Measurements from ENCODE around the gene GNA14. TPM values are rescaled to one million over a fixed set of nuclear protein-coding genes. Genes with fewer than 3 reads are reported as not detected.

The GNA14 gene
- total and polyA plus RNA-seq, 2 experiments from 2014 or later = 3.9 to 10.5 TPM

- Histone ChIP-seq H3F3A (replicated peaks; ENCODE audit: low read depth) (no peaks in the 10 kb centered on the region), H3K4me2 (no peak overlapping the region), H3K9me2 (ENCODE audit: insufficient read depth) (0 out of 2 replicates have a peak, but pooled peaks cover 8% of the 10 kb centered on the region), H3K4me3 (no peak overlapping the region), H3K4me1 (ENCODE audit: insufficient read depth) (0 out of 2 replicates have a peak, but pooled peaks cover 7% of the 10 kb centered on the region), H4K20me1 (replicated peaks; ENCODE audit: insufficient read depth) (no peaks in the 10 kb centered on the region), H3K79me2 (replicated peaks; ENCODE audit: insufficient read depth) (no peaks in the 10 kb centered on the region), H2AFZ (no peak overlapping the region), H3K27ac (ENCODE audit: low read depth) (no peak overlapping the region), H3K27me3 (ENCODE audit: insufficient read depth) (no peaks in the 10 kb centered on the region), H3K36me3 (ENCODE audit: insufficient read depth) (peaks cover 3% of the 10 kb centered on the region; the same call in 1 of the 2 replicates)
- TF ChIP-seq POLR2AphosphoS5 (IDR thresholded peaks at IDR 0.05; ENCODE audit: low read depth) (no peak), ZNF331 (CRISPR knock-in tag; IDR thresholded peaks at IDR 0.05; ENCODE audit: low read depth) (no peak), EZH2phosphoT487 (IDR thresholded peaks at IDR 0.05; ENCODE audit: unreplicated experiment) (no peak), ZNF114 (CRISPR knock-in tag; IDR thresholded peaks at IDR 0.05) (no peak), CREB1 (CRISPR knock-in tag; IDR thresholded peaks at IDR 0.05; ENCODE audit: low read depth) (no peak), CTCF (conservative IDR thresholded peaks at IDR 0.05; ENCODE audit: low read depth in 2 of 2) (no peak), STAT1 (IDR thresholded peaks at IDR 0.05; ENCODE audit: unreplicated experiment) (no peak), EZH2 (IDR thresholded peaks at IDR 0.05; ENCODE audit: low read depth, unreplicated experiment) (no peak), JUNB (IDR thresholded peaks at IDR 0.05; ENCODE audit: unreplicated experiment) (no peak), REST (IDR thresholded peaks at IDR 0.05; ENCODE audit: unreplicated experiment) (no peak), NANOG (IDR thresholded peaks at IDR 0.05; ENCODE audit: borderline replicate concordance) (no peak)
- TF ChIP-seq, protein P1, sequence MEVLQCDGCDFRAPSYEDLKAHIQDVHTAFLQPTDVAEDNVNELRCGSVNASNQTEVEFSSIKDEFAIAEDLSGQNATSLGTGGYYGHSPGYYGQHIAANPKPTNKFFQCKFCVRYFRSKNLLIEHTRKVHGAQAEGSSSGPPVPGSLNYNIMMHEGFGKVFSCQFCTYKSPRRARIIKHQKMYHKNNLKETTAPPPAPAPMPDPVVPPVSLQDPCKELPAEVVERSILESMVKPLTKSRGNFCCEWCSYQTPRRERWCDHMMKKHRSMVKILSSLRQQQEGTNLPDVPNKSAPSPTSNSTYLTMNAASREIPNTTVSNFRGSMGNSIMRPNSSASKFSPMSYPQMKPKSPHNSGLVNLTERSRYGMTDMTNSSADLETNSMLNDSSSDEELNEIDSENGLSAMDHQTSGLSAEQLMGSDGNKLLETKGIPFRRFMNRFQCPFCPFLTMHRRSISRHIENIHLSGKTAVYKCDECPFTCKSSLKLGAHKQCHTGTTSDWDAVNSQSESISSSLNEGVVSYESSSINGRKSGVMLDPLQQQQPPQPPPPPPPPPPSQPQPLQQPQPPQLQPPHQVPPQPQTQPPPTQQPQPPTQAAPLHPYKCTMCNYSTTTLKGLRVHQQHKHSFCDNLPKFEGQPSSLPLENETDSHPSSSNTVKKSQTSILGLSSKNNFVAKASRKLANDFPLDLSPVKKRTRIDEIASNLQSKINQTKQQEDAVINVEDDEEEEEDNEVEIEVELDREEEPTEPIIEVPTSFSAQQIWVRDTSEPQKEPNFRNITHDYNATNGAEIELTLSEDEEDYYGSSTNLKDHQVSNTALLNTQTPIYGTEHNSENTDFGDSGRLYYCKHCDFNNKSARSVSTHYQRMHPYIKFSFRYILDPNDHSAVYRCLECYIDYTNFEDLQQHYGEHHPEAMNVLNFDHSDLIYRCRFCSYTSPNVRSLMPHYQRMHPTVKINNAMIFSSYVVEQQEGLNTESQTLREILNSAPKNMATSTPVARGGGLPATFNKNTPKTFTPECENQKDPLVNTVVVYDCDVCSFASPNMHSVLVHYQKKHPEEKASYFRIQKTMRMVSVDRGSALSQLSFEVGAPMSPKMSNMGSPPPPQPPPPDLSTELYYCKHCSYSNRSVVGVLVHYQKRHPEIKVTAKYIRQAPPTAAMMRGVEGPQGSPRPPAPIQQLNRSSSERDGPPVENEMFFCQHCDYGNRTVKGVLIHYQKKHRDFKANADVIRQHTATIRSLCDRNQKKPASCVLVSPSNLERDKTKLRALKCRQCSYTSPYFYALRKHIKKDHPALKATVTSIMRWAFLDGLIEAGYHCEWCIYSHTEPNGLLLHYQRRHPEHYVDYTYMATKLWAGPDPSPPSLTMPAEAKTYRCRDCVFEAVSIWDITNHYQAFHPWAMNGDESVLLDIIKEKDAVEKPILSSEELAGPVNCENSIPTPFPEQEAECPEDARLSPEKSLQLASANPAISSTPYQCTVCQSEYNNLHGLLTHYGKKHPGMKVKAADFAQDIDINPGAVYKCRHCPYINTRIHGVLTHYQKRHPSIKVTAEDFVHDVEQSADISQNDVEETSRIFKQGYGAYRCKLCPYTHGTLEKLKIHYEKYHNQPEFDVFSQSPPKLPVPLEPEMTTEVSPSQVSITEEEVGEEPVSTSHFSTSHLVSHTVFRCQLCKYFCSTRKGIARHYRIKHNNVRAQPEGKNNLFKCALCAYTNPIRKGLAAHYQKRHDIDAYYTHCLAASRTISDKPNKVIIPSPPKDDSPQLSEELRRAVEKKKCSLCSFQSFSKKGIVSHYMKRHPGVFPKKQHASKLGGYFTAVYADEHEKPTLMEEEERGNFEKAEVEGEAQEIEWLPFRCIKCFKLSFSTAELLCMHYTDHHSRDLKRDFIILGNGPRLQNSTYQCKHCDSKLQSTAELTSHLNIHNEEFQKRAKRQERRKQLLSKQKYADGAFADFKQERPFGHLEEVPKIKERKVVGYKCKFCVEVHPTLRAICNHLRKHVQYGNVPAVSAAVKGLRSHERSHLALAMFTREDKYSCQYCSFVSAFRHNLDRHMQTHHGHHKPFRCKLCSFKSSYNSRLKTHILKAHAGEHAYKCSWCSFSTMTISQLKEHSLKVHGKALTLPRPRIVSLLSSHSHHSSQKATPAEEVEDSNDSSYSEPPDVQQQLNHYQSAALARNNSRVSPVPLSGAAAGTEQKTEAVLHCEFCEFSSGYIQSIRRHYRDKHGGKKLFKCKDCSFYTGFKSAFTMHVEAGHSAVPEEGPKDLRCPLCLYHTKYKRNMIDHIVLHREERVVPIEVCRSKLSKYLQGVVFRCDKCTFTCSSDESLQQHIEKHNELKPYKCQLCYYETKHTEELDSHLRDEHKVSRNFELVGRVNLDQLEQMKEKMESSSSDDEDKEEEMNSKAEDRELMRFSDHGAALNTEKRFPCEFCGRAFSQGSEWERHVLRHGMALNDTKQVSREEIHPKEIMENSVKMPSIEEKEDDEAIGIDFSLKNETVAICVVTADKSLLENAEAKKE (CRISPR knock-in tag; IDR thresholded peaks at IDR 0.05) = no peak
- TF ChIP-seq, protein P2, sequence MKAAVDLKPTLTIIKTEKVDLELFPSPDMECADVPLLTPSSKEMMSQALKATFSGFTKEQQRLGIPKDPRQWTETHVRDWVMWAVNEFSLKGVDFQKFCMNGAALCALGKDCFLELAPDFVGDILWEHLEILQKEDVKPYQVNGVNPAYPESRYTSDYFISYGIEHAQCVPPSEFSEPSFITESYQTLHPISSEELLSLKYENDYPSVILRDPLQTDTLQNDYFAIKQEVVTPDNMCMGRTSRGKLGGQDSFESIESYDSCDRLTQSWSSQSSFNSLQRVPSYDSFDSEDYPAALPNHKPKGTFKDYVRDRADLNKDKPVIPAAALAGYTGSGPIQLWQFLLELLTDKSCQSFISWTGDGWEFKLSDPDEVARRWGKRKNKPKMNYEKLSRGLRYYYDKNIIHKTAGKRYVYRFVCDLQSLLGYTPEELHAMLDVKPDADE (IDR thresholded peaks at IDR 0.05) = no peak
- ATAC-seq (no peak), DNase-seq (ENCODE audit: low spot score) (no peak)
- no peak overlapping the region for H3K27ac Mint-ChIP-seq
- no peak overlapping the region for H3K4me3 Mint-ChIP-seq
- H3K9me3 Mint-ChIP-seq = peaks cover 23% of the 10 kb centered on the region
- peaks cover 2% of the 10 kb centered on the region for H3K27me3 Mint-ChIP-seq (ENCODE audit: insufficient read depth, low read depth, poor library complexity)
- H3K36me3 Mint-ChIP-seq (ENCODE audit: low read depth) = peaks cover 16% of the 10 kb centered on the region; the same call in 2 of the 3 replicates
- H3K4me1 Mint-ChIP-seq = peaks cover 10% of the 10 kb centered on the region
Observed at GRCh38 chr9:77469515-77470231, 178.4 kb downstream of the GNA14 start.

Measured in GM23338 (cell line).